K562 treated with DMSO at 1 percent for 24 hours (cell line): ENCODE measurements around the gene RBM42. TPM values are rescaled to one million over a fixed set of nuclear protein-coding genes. Genes with fewer than 3 reads are reported as not detected.

ENCODE experiments used
- total RNA-seq: library from RNA; unstranded; fragments of 300-600 nt; gene quantifications from 2 replicates; pipeline ENCODE4 v1.2.3, GENCODE V29; 2022; ENCODE audit warnings: low read depth; ENCODE audit not compliant: insufficient read depth

RBM42 gene
- 282 and 289 TPM in 2 replicates for total RNA-seq

GRCh38 chr19:35628565-35629331, at the start of gene RBM42:
Gene RBM42, plus strand, starts transcription at chr19:35629036. Its CDS starts 118 bp downstream, at chr19:35629154.

GRCh38 chr19:35585848-35586247, 43.0 kb upstream of the RBM42 start, which contains the start of gene PMIS2:
Gene PMIS2, plus strand, starts transcription at chr19:35586173. Its CDS starts 87 bp downstream, at chr19:35586260.

GRCh38 chr19:35612559-35613321, 16.1 kb upstream of the RBM42 start, which contains the start of gene HAUS5:
Gene HAUS5, plus strand, starts transcription at chr19:35612735. Its CDS starts 60 bp downstream, at chr19:35612795.

GRCh38 chr19:35641515-35642151, 12.8 kb downstream of the RBM42 start, which contains the start of gene ETV2:
Gene ETV2, plus strand, starts transcription at chr19:35641745. Its CDS starts 716 bp downstream, at chr19:35642461.

GRCh38 chr19:35648017-35648961, 19.5 kb downstream of the RBM42 start, which contains the start of gene COX6B1:
Gene COX6B1, plus strand, starts transcription at chr19:35648323. Its CDS starts 2,921 bp downstream, at chr19:35651244.

GRCh38 chr19:35666251-35666913, 37.5 kb downstream of the RBM42 start, which contains the start of gene UPK1A:
Gene UPK1A, plus strand, starts transcription at chr19:35666517. Its CDS starts 296 bp downstream, at chr19:35666813.

Other genes starting within 250 kb of the RBM42 start
- not detected in 2 replicates for gene FFAR2, start 180.8 kb upstream of the RBM42 start, total RNA-seq
- gene KRTDAP, start 138.6 kb upstream of the RBM42 start, total RNA-seq: not detected in 2 replicates
- not detected in 2 replicates for gene DMKN, start 115.4 kb upstream of the RBM42 start, total RNA-seq
- not detected in 2 replicates for gene SBSN, start 100.7 kb upstream of the RBM42 start, total RNA-seq
- gene GAPDHS, start 95.6 kb upstream of the RBM42 start, total RNA-seq: not detected in 2 replicates
- 125 and 126 TPM in 2 replicates for gene TMEM147, start 83.4 kb upstream of the RBM42 start, total RNA-seq
- not detected in 2 replicates for gene ATP4A, start 65.4 kb upstream of the RBM42 start, total RNA-seq
- not detected in 2 replicates for gene PMIS2, start 42.9 kb upstream of the RBM42 start, total RNA-seq
- gene HAUS5, start 16.3 kb upstream of the RBM42 start, total RNA-seq: 34.2 and 36.5 TPM in 2 replicates
- gene ETV2, start 12.7 kb downstream of the RBM42 start, total RNA-seq: 0.63 and 2.9 TPM in 2 replicates
- gene COX6B1, start 19.3 kb downstream of the RBM42 start, total RNA-seq: 1,088 and 1,092 TPM in 2 replicates
- not detected in 2 replicates for gene UPK1A, start 37.5 kb downstream of the RBM42 start, total RNA-seq
- not detected in 2 replicates for gene ZBTB32, start 75.5 kb downstream of the RBM42 start, total RNA-seq
- 29.9 and 30.6 TPM in 2 replicates for gene KMT2B, start 89.0 kb downstream of the RBM42 start, total RNA-seq
- gene IGFLR1, start 113.4 kb downstream of the RBM42 start, total RNA-seq: 11.4 and 13.6 TPM in 2 replicates
- gene U2AF1L4, start 116.4 kb downstream of the RBM42 start, total RNA-seq: 5.4 and 6.3 TPM in 2 replicates
- gene PSENEN, start 116.6 kb downstream of the RBM42 start, total RNA-seq: 41.2 and 43.3 TPM in 2 replicates
- gene LIN37, start 119.5 kb downstream of the RBM42 start, total RNA-seq: 22.5 and 26.8 TPM in 2 replicates
- gene HSPB6, start 128.0 kb downstream of the RBM42 start, total RNA-seq: 1.5 TPM in 1 of 2 replicates, not detected in the other
- gene PROSER3, start 129.1 kb downstream of the RBM42 start, total RNA-seq: 20.6 and 24.1 TPM in 2 replicates
- 5.7 and 6.1 TPM in 2 replicates for gene ARHGAP33, start 146.5 kb downstream of the RBM42 start, total RNA-seq
- not detected in 2 replicates for gene PRODH2, start 183.8 kb downstream of the RBM42 start, total RNA-seq
- 2.2 and 2.4 TPM in 2 replicates for gene NPHS1, start 223.5 kb downstream of the RBM42 start, total RNA-seq
- gene KIRREL2, start 227.9 kb downstream of the RBM42 start, total RNA-seq: 0.24 TPM in 1 of 2 replicates, not detected in the other
- gene APLP1, start 239.5 kb downstream of the RBM42 start, total RNA-seq: 21.4 and 23.2 TPM in 2 replicates